Amniotic epithelial cell (primary cell): ENCODE measurements around the gene CCR7.
"Not testable (repeated sequence)": the region's sequence is repeated elsewhere in the genome, so short reads cannot be mapped to it uniquely, and the experiment has no call there.

ENCODE experiments used
- DNase-seq: peaks from one replicate; pipeline ENCODE4 v3.0.0-alpha.2; 2010; ENCODE audit warnings: low read depth

CCR7 gene

GRCh38 chr17:40551091-40551878 lies 14.0 kb downstream of the CCR7 start:
- peak; percentile 100 for DNase-seq

- DNase-seq = peak; percentile 98
These were observed 14.7 kb downstream of the CCR7 start for GRCh38 chr17:40550608-40551007.

- DNase-seq = peak; percentile 96
These were observed 16.1 kb downstream of the CCR7 start for GRCh38 chr17:40548982-40549685.

- DNase-seq = no peak
These were observed 16.7 kb downstream of the CCR7 start for GRCh38 chr17:40548491-40548981.

- no peak for DNase-seq
These were observed 17.3 kb downstream of the CCR7 start for GRCh38 chr17:40547785-40548478.

- no peak for DNase-seq
These were observed 18.0 kb downstream of the CCR7 start for GRCh38 chr17:40547079-40547784.

- not testable (repeated sequence) for DNase-seq
These were observed 18.8 kb downstream of the CCR7 start for GRCh38 chr17:40546497-40546896.

- no peak for DNase-seq
These were observed 19.6 kb downstream of the CCR7 start for GRCh38 chr17:40545660-40546059.

- peak; percentile 100 for DNase-seq
These were observed 22.5 kb downstream of the CCR7 start for GRCh38 chr17:40542558-40543411.

GRCh38 chr17:40541873-40542557 lies 23.3 kb downstream of the CCR7 start:
- DNase-seq = no peak

- peak; percentile 25 for DNase-seq
These were observed 24.0 kb downstream of the CCR7 start for GRCh38 chr17:40541060-40541872.

- DNase-seq = no peak
These were observed 24.8 kb downstream of the CCR7 start for GRCh38 chr17:40540448-40540847.

- no peak for DNase-seq
These were observed 25.4 kb downstream of the CCR7 start for GRCh38 chr17:40539711-40540411.

- no peak for DNase-seq
These were observed 26.2 kb downstream of the CCR7 start for GRCh38 chr17:40538936-40539705.

- DNase-seq = peak; percentile 48
These were observed 27.0 kb downstream of the CCR7 start for GRCh38 chr17:40538019-40538935.

- peak; percentile 52 for DNase-seq
These were observed 28.7 kb downstream of the CCR7 start for GRCh38 chr17:40536295-40537171.
